Activated T-cell treated with anti-CD3 and anti-CD28 coated beads, Interleukin-2, amount 50 U/mL, for 48 hours (primary cell): ENCODE data around the gene PAIP2.
"Not testable (repeated sequence)": the region's sequence is repeated elsewhere in the genome, so short reads cannot be mapped to it uniquely, and the experiment has no call there.

Experiments used
- DNase-seq, 2 experiments: peaks; one replicate each; pipeline ENCODE4 v3.0.0-alpha.2; 2020

Gene PAIP2

DNA sequence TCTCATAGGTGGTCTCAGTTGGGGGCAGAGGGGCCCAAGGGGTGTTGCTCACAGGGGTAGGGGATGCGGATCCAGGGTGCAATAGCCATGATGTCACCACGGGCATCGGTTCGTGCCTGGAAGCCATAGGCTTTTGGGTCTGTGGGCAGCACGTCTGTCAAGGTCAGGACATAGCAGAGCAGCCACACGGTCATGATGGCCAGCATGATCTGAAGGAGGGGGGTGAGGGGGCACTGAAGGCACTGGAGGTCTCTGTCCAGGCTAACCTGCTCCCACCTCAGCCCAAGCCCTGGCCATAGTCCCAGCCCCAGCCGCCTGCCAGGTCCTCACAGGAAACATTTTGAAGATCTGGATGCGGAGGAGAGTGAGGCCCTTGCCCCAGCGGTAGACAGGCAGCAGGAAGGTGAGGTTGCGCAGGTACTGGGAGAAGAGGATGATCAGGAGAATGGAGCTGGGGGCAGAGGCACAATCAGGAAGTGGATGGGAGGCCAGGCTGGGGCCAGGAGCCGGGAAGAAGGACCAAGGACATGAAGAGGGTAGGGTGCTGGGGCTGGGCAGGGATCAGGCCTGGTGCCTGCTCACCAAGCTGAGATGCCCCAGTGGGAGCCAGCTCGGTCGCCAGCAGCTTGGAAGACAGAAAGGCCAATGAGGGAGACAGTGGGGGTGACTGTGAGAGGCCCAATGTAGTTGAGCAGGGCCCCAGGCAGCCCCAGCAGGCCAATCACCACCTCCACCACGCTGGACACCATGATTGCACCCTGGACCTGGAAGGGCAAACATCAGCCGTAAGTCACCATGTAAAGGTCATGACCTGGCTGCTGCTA is 38.2 kb downstream of the PAIP2 start:
- DNase-seq: no peak

DNA sequence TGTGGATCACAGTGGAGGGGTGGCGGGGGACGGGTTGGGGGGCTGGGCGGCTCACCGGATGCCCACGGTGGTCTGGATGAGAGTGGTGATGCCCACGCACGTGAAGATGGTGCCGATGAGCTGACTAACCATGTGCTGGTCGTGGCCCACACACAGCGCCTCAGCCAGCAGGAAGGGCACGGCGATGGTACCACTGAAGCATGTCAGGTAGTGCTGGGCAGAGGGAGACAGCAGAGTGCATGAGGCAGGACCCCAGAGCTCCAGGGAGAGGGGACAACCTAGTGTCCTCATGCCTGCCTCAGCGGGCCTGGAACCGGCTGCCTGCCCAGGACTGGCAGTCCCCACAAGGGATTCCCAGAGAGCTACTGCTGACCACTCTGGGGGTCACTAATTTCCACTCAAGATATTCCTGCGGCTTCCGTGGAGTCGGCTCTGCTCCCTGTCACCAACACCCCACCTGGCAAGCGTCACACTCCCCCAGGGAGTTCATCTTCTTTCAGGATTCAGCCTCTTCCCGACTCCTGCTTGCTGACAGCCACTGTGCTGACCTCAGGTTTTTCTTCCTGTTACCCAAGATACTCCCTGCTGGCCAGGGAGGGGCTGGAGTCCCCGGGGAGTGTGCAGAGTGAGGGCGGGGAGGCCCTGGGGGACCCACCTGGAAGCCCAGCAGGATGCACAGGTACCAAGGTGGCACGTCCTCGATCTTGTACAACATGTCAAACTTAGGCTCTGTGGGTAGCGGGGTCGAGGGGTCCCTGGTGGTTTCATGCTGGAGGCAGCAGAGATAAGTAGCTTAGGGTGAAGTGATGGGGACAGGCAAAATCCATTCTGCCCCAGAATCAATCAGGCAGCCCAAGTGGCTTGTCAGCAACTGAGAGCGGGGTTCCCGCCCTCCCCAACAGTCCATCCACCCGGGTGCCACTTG is 40.4 kb downstream of the PAIP2 start:
- DNase-seq: no peak

DNA sequence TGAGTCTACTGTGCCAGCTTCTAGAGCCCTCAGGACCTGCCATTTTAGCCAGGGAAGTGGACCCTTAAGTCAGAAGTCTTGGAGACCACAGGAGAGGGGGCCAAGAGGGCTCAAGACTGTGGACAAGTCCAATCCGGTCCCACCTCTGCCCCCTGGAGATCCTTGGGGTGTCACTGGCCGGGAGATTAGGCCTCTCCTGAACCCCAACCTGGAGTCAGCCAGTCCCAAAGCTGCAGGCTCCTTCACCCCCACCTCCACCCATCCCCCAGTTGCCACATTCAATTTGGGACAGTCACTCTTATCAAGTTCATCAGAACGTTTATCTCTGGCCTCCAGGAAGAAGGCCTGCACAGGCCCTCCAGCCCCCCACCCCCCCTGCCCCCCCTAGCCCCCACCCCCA is 41.2 kb downstream of the PAIP2 start:
- DNase-seq: no peak

DNA sequence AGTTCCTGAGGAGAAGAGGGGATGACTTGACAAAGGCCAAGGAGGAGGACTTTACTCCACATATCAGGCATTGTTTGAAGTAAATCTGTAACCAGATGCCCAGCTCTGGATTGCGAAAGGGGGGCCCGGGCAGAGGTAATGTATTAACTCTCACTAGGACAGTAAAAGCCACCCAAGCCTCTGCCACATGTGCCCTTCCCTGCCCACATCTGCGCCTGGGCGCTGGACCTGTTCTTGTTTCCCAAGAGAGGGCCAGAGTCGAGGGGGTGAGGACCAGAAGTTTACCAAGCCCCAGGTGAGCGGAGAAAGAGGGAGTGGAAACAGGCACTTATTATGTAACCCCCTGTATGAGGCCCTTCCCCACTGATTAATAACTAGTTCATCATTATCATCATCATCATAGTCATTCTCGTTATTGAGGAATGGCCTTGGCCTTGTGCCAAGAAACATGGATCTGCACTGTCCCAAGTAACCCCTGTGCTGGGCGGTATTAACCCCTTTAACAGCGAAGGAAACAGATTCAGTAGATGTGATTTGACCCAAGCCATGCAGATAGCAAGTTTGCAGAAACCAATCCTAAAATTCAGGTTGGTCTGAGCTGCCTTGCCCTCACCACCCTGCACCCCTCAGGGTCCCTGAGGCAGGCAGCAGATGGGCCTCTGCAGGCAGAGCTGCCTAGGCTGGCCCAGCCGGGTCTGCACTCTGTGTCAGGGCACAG is 41.8 kb downstream of the PAIP2 start, which contains the start of gene SLC23A1:
Gene SLC23A1 (minus strand): TSS at position 23 of the 718 bp plus-strand sequence. CDS start 44 bp downstream, outside the sequence.
- no peak for DNase-seq

DNA sequence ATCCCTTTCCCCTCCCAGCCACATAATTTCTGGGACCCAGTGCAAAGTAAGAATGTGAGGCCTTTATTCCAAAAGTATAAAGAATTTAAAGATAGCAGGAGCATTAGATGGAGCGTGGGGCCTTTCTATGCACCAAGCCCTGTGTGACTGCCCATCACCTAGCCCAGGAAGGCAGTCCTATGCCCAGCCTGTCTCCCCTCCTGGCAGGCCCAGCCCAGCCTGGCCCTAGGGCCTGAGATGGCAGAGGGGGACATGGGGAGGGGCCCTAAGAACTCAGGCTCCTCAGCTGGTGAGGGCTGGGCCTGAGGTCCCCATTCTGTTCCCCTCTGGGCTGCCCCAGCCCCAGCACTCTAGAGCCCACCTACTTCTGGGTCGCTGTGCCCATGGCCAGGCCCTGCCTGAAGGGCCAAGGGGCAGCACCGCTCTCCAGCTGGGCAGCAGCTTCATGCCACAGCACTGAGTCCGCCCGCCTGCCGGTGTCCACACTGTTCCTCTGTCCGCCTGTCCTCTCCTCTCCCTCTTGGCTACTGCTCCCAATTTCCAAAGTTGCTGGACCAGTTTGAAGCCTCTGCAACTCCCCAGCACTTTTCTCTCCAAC is 42.4 kb downstream of the PAIP2 start:
- DNase-seq: no peak

DNA sequence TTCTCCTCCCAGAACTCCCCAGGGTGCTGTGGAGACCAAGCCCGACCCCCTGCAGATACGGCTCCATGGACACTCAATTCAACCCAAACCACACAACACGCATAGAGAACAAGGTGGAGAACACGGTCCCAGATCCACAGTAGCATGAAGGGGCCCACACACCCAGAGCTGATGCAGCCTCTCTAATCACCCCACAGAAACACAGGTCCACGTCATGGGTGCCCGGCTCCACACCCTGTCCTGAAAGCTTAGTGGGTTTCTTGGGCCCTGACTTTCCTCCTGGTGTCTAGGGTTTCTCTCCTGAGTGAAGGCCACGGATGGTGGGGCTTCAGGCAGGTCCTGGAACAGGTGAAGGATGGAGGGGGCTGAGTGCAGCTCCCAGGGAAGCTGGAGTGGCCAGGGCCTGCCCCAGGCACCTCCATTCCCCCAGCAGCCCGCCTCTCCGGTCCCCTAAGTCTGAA is 43.0 kb downstream of the PAIP2 start:
- DNase-seq: no peak

DNA sequence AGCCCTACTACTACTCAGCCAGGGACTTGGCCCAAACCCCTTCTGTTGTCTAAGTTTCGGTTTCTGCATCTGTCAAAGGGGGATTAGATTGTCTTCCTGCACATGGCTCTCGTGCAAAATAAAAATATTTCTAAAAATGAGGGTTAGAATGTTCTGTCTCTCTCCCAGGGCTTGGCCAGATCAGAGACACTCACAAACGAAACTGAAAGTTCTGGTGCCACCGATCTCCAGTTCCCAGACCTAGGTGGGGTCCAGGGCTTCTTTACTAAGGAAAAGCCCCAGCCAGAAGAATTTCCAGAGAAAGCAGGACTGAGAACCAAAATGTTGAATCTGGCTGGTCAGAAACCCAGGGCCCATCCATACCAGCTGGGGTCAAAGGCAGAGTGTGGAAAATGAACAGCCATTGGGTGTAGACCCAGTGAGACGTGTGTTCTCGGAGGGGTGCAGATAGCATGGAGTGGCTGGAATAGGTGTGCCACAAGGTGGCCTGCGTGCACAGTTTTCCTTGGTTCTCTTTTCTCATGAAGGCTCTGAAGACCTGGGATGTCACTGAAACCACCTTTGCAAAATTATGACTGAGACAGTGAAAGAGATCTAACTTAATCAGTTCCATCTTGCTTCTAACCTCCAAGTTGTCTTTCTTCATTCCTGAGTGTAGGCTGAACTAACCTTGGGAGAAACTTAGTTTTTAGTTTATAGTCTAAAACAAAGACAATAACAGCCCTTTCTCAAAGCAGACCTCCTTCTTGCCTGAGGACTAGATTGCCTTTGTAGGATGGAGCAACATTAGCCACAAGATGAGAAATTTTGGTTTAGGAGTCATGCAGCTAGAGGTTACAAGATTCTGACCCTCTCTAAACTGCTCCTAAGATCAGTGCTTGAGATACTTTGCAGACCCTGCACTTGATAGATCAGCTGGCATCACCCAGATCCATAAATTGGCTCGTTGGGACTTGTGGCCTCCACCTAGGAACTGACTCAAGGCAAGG is 43.7 kb downstream of the PAIP2 start:
- DNase-seq: no peak

DNA sequence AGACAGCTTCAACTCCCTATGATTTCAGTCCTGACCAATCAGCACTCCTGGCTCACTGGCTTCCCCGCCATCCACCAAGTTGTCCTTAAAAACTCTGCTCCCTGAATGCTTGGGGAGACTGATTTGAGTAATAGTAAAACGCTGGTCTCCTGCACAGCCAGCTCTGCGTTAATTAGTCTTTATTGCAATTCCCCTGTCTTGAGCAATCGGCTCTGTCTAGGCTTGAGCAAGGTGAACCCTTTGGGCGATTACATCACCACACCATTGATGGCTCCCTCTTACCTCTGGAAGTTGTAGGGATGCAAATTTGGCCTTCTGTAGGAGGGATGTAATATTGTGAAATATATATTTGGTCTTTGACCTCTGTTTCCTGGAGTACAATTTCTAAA is 44.4 kb downstream of the PAIP2 start:
- DNase-seq: no peak

DNA sequence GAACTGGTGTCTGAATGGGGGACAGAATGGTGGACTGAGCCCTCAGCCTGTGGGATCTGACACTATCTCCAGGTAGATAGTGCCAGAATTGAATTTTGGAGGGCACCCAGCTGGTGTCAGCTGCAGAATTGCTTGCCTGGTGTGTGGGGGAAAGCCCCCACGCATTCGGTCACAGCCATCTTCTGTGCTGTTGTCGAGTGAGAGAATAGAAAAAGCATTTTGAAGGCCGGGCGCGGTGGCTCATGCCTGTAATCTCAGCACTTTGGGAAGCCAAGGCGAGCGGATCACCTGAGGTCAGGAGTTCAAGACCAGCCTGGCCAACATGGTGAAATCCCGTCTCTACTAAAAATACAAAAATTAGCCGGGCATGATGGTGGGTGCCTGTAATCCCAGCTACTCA is 45.3 kb downstream of the PAIP2 start:
- DNase-seq: not testable (repeated sequence)

DNA sequence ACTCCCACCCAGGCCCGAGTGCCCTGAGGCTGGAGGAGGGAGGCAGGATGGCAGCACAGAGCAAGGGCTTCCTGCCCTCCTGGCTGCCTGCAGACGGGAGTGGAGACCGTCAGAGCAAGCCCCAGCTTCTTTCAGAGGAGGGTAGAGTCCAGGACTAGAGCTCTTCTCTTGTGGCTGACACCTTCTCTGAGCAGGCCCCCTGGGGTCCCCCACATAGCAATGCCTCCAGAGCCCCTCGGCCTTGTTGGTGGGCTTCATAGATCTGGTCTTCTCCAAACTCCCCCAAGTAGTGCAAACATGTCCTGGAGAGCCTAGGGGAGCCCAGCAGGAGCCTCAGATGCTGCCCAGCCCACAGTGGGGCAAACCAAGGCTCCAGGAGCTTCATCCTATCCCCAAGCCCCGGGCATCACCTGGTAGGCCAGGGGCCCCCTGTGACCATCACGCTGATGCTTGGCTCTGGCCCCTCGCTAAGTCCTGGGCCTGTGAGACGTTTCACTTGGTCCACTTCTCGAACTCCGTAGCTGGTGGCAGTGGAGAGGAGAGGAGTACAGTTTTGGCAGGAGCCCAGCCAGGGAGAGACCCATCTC is 46.0 kb downstream of the PAIP2 start:
- no peak for DNase-seq

DNA sequence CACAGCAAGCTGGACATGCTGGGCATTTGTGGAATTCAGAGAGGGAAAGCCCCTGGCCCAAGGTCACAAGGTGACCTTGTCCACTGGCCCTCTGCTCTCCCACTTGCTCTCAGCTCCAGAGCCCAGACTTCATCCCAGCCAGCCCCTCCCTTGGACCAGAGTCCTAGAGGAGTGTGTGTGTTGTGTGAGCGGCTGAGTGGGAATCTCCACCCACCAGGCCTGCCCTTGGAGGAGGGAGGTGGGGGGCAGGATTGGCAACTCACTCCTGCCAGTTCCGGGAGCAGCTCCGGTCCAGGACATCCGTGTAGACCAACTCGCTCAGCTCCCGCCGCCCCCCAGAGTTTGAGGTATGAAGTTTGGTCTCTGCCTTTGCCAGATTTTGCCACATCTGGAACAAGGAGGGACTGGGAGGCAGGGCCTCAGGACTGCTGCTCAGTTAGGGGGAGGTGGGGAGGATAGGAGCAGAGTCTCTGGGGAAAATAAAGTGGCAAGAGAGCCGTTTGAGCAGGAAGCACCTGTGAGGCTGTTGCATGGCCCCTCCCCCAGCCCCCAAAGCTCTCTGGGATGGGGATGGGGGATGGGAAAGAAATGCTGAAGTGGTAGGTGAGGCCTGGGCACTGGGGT is 46.7 kb downstream of the PAIP2 start:
- DNase-seq: no peak

DNA sequence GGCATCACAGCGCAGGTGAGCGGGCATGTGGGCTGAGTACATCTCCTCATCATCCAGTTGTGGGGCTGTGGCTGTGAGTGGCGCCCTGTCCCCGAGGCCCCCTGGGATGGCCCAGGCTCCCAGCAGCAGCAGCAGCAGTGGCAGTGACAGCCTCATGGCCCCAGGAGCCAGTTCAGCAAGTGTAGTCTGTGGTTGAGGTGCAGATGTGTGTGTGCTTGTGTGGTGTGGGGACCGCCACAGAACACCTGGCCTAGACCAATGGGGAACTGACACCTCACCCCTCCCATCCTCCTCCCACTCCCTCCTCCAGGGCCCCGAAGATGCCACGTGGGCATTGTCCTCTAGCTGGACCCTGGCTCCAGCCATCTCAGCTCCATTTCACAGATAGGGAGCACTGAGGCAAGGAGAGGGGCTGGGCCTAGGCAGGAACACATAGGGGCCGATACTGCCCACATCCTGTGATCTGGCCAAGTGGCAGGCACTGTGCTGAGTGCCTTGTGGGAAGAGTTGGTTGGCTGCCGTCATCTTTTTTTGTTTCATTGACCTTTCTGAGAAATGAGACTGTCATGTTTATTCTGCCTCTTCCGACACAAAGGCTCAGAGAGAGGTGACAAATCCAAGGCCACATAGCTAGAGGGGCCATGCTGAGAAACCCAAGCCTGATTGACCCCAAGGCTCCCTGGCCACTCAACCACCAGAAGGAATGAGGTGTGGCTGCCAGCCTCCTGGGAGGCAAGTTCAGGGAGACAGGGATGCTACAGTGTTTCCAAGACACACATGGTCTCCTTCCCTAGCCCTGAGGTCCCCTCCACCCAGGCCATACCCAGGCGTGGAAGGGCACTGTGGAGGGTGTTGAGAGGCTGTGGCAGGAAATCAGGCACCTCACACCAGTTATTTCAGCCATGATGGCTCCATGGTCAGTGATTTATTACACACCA is 48.3 kb downstream of the PAIP2 start, which contains the start of gene MZB1:
Gene MZB1 (minus strand): TSS at position 213 of the 938 bp plus-strand sequence. CDS start 57 bp downstream, at position 156.
- DNase-seq: peak; percentile 83 to 84

DNA sequence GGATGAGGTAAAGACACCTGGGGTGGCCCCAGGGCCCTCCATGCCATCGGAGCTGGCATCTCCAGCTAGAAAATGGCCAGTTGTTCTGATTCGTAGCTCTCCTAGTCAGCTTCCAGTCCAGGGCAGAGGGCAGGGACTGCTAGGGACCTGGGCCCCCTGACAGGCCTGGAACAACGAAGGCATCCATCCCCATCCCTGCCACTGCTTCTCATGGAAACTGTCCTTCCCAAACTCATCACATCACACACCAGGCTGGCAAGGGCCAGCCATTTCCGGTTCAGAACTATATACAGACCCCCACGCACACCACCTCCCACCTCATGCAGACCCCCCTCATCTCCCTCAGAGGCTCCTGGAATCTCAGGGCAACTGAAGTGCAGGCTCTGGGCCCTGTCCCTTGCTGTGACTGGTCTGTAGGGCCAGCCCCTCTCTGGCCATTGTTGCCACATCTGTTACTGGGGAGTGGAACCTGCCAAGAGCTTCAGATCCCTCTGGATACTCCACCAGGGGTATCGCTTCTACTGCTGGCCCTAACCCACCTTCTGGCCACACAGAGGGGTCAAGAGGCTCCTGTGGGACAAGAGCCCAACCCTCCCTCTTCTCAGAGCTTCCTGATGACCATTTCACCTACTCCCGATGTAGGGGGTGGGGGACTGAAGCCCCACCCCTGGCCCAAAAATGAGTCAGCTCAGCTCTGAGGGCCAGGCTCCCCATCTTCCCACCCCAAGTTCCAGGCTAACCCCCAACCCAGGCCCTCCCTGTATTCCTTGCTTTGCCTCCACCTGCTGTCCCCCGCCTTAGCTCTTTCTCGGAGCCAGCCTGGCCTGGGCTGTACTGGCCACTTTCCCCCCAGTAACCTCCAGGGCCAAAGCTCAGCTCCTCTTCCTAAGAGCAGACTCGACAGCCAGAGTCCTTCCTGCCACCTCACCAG is 49.2 kb downstream of the PAIP2 start:
- DNase-seq: no peak

DNA sequence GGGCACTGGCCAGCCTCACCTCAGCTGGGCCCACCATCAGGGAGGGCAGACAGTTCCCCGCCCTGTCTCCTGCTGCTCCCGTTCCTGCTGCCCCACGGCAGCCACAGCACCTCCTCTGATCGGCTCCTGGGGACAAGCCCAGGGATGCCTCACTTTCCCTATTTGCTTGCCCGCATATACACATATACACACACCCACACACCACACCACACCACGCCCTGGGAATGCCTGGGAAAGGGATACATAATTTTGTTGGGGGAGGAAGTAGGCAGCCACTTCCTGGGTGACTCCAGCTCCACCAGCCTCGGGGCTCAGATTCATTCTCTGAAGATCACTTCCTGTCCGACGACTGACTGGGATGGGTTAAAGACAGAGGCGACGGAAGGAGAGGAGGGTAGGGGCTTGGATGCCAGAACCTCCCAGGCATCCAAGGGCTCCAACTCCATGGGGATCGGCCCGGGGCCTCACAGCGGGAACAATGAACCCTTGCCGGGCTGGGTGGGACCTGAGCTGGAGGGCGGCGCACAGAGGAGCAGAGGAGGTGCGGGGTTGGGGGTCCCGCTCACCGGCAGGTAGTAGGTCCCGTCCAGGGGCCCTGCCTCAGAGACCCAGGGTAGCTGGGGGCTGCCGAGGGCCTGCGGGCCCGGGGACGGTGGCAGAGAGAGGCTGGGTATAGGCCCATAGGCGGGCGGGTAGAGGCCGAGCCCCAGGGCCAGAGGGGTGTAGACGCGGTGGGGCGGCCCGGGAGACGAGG is 50.1 kb downstream of the PAIP2 start:
- peak; percentile 61 to 63 for DNase-seq

DNA sequence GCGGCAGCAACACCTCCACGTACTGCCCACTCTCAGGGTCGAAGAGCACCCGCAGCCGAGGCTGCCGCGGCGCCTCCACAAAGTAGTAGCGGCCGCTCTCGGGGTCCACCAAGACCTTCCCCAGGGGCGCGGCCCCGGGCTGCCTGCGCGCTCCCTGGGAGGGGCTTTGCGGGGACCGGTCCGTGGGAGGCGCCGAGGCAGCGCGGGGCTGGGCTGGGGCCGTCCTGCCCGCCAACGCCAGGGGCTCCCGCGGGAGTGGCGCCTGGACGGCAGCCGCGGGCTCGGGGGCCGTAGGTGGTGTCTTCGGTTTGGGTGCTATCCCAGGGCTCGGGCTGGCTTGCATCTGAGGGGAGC is 50.6 kb downstream of the PAIP2 start:
- no peak for DNase-seq

DNA sequence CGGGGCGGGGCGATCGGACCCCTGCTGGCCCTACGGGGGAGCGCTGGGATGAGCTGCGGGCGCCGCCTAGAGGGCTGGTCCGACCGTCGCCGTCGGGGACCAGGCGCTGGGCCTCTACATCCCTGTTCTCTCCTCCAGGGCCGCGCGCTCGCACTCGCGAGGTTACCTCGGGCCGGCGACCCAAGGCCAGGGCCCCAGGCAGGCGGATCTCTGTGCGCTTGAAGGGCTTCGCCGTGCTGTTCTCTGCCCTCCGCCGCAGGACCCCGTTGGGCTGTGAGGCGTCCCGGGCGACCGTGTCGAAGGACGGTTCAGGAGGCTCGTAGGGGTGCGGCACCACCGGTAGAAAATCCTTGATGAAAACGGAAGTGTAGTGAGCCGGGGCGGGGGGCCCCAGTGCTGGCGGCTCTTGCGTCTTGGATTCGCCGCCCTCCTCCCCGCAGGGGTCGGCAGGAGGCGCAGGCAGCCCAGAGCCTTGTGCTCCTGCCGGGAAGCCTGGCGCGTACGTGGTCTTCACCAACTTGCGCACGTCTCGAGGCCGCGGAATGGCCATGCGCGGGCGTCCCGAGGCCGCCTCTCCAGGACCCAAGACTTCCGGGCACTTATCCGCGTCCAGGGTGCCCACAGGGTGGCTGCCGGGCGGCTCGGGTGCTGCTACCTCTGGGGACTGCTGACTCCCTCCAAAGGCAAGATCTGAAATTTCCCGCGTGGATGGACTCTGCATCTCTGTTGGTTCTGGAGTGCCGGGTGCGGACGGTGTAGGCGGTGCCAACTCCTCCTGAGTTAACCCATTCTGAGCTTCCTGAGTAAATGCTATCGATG is 51.2 kb downstream of the PAIP2 start:
- DNase-seq: peak; percentile 91 to 95
